ENCODE data around the gene ANKRD13A.

The ANKRD13A gene

GRCh38 chr12:109998904-109999648 is at the start of gene ANKRD13A:
TSS of gene ANKRD13A (plus strand) at chr12:109999430. CDS start at chr12:109999689, 259 bp downstream.
- TF ChIP-seq, protein P1, sequence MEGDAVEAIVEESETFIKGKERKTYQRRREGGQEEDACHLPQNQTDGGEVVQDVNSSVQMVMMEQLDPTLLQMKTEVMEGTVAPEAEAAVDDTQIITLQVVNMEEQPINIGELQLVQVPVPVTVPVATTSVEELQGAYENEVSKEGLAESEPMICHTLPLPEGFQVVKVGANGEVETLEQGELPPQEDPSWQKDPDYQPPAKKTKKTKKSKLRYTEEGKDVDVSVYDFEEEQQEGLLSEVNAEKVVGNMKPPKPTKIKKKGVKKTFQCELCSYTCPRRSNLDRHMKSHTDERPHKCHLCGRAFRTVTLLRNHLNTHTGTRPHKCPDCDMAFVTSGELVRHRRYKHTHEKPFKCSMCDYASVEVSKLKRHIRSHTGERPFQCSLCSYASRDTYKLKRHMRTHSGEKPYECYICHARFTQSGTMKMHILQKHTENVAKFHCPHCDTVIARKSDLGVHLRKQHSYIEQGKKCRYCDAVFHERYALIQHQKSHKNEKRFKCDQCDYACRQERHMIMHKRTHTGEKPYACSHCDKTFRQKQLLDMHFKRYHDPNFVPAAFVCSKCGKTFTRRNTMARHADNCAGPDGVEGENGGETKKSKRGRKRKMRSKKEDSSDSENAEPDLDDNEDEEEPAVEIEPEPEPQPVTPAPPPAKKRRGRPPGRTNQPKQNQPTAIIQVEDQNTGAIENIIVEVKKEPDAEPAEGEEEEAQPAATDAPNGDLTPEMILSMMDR (IDR thresholded peaks at IDR 0.05), result no peak

GRCh38 chr12:109950625-109951024 is 48.6 kb upstream of the ANKRD13A start:
- TF ChIP-seq, protein P1 (IDR thresholded peaks at IDR 0.05), result no peak

DNA sequence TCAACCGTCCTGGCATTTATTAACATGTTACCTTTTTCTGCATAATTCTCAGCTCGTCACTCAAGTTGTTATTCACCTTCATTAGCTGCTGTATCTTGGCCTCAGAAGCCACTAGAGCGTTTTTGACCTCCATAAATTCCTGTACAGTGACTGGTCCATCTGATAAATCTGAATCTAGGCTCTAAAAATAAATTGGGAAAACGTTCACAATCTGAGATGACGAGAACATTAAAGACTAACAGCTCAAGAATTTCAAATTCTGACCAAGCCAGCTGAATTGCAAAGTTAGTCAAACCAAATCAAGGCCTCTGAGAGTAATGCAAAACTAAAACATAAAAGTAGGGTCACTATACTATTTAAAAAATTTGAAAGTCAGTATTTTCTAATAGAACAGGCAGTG is 48.1 kb upstream of the ANKRD13A start:
- TF ChIP-seq, protein P1 (IDR thresholded peaks at IDR 0.05), result no peak

DNA sequence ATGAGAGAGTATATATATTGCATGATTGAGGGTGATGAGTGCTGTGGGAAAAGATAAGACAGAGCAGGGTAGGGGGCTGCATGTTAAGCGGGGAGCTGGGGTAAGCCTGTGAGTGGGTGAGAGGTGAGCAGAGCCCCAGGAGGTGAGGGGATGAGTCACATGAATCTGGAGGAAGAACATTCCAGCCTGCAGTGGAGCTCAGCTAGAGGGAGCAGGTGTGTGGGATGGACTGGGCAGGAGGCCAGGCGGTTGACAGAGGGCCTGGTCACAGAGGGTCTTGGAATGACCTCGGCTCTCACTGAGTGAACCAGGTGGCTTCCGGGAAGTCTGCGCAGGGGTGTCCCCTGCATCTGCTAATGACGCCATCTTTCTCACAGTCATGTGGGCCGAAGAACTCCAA is 47.5 kb upstream of the ANKRD13A start:
- TF ChIP-seq, protein P1 (IDR thresholded peaks at IDR 0.05), result no peak

DNA sequence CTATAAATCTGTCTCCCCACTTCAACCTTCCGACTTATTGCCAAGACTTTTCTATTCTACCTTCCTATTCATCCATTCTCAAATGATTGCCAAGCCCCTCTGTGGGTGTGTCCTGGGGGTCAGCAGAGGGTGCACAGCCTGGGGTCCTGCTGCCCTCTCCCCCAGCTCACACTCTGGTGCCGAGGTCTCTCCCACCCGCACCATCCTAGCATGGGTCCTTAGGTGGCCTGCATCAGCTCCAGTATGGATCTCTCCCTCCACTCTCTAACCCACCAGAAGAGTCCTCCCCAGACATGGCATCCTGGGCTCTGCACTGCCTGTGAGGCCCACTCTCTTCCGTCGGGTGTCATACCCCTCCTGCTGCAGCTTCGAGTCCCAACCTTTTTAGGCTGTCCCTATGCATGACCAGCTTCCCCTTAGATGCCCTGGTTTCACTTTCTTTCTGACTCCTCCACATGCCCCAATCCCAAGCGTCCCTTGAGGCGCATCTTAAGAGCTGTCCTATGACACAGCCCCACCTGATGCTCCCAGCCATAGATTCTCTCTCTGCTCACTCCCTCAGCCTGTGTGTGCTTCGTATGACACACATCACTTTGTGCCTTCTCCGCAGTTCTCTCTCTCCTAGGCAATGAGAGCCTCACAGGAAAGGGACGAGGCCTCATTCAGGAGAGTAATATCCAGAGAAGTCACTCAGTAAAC is 46.9 kb upstream of the ANKRD13A start:
- TF ChIP-seq, protein P1 (IDR thresholded peaks at IDR 0.05), result no peak

- TF ChIP-seq, protein P1 (IDR thresholded peaks at IDR 0.05), result no peak
Measured at GRCh38 chr12:109952873-109953272, 46.4 kb upstream of the ANKRD13A start.

- TF ChIP-seq, protein P1 (IDR thresholded peaks at IDR 0.05), result no peak
Measured at GRCh38 chr12:109953656-109954055, 45.6 kb upstream of the ANKRD13A start.

Data from LNCAP (cell line).